HG03520 (cell line): ENCODE results near the gene GAP43.
A peak's percentile ranks its signal among the peaks of the same experiment; 100 is the strongest.
"Not testable (repeated sequence)": the region's sequence is repeated elsewhere in the genome, so short reads cannot be mapped to it uniquely, and the experiment has no call there.

Source experiments
- ATAC-seq: cut with Tn5 transposase; IDR thresholded peaks from one replicate; pipeline ENCODE4 v1.9.1; 2021; ENCODE audit warnings: mild to moderate bottlenecking, moderate library complexity; ENCODE audit not compliant: unreplicated experiment

GAP43 gene

DNA sequence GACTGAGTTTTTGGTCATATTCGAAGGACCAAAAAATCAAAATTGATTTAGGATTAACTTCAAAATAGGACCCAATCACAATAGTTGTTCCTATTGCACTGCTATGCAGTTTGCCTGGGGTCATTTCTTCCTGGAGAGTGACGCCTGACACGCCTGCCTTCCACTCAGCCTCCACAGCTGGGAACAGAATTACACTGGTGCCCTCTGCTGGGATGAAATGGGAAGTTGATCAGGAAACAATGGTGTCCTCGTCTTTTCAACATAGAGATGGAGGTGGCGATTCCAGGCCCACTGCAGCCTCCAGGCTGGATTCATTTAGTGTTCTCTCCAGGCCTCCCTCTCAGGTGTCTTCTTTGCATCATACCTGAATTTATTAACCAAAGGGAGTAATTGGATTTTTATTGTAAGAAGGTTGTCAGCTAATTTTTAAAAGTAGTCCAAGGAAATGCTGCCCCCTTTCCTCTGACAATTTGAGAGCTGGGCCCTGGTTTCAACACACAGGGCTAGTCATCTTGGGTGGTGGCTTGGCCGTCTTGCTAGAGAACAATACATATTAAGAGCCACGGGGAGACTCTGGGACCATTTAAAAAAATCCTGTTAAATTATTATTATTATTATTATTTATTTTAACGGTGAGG lies 69.7 kb downstream of the GAP43 start:
- ATAC-seq = peak; percentile 97

- ATAC-seq = no peak
Observed at GRCh38 chr3:115693868-115694267, 70.6 kb downstream of the GAP43 start.

DNA sequence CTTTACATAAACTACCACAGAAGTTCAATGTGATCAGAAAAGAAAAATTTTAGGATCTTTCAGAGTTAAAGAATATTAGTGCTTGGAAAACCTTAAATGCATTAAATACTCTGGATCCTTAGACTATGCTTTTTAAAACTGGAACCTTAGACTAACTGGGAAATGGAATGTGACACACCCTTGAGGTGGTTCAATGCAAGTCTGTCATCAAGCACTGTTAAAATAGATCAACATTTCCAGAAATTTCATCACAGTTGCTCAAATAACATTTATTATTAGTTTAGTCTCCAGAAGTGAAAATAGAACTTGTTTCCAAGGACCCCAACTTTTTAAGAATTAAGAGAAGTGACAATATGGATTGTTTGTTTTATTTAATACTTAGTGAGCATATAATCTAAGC lies 71.8 kb downstream of the GAP43 start:
- ATAC-seq = no peak

DNA sequence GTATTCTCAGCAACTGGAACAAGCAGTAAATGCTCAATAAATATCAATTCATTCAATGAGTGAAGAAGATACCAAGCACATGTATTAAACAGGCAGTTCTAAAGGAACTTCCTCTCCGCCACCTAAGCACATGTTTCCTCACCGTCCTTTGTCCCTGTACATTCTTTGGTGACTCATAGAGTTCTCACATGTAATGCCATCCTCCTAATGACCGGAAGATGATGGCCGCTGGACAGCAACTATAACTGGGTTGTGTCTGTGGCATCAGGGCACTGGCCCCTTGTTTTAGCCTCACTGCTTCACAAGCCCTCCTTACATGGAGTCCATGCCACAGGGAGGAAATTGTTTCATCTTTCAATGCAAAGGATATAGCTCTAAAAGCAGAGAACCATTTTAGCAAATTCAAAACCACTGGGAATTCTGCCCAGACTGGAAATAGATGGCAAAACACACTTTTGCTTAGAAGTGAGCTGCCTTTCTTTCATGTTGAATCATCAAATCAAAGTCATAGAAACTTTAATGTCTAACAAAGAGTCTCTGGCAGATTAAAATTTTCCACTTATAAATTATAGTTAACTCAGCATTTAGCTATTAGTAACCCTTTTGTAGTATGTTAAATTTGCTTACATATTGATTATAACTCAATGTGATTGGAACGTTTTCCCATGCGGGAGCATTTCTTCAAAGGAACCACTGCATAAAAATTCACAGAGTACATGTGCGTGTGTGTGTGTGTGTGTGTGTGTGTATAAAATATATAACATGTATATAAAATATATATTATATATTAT lies 74.1 kb downstream of the GAP43 start:
- no peak for ATAC-seq

- no peak for ATAC-seq
Observed at GRCh38 chr3:115698851-115699591, 75.7 kb downstream of the GAP43 start.

- no peak for ATAC-seq
Observed at GRCh38 chr3:115699706-115700105, 76.4 kb downstream of the GAP43 start.

DNA sequence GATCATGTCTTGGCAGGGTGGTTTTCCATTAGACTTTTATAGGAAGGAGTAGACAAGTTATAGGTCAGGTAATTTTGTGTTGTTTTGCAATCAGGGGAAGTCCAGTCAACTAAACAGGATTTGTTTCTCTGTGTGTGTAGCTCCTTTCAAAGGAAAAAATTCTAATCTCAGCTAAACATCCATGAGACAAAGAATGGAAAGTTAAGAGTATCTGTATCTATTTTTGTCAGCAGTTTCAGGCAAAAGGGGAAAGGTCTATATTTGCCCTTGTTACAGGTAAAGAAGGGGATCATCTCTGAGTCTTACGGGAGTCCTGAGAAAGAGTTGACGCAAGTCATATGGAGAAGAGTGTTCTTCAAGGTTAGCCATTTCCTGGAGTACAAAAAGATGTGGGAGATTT lies 79.3 kb downstream of the GAP43 start:
- no peak for ATAC-seq

DNA sequence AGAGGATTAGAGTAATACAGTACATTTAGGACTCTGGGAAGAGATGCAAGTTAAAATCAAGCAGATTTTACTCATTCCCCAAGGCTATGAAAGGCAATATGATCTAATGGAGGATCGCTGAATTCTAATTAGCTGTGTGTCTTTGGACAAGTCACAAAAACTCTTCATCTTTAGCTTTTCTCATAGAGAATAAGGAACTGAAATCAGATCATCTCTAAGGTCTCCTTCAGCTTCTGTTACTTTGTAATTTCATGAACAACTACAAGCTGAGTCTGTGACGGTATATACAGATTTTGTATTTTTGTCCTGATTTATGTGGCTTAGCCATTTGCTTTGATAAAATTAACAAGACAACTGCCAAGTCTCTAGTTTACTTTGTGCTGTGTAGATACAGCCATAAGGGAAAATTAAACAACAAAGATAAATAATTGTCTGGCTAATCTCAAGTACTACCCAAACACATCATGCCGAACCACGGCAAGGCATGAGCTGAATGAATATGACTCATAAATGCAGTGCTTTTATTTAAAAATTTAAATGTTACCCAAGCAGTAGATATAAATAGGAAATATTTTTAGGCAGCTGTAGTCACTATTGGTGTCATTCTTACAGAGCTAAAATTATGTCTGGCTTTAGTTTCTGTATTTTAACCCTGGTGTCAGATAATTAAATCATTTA lies 81.5 kb downstream of the GAP43 start:
- ATAC-seq = no peak

DNA sequence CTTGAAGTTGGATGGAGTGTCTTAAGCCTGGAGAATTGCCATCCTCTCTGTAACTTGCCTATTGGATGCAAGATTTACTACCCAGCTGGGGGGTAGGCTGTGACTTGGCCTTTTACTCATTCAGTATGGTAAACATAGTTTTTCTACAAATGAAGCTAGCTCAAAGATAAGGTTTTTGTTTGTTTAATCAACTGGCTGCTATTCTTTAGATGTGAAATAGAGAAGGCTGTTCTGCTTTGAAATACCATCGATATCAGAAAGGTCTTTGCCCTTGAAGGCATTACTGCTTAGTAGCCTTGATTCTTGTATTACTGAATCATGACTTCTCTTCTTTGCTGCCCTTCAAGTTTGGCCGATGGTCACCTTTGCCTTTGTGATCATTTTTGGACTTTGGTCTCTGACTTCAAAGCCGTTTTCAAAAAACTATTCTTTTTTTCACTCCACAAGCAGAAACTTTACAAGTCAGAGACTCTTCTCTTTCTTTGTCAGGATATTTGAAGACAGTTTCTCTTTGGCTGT lies 83.1 kb downstream of the GAP43 start:
- no peak for ATAC-seq

DNA sequence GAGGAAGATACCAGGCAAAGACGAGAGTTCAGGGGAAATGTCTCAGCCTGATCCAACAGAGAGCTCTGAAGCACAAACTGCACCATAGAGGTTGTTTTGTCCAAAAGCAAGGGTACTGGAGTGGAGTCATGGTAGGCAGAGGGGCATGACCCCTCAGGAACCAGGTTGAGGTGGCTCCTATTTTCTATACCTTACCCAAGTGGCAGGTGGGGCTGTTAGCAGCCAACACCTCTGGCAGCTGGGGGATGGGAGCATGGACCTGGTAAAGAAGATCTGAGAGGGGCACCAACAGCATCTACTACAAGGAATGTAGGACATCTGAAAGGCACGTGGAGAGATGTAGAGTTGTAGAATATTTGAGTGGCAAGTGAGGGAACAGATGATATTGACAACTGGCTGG lies 85.2 kb downstream of the GAP43 start:
- ATAC-seq = no peak

DNA sequence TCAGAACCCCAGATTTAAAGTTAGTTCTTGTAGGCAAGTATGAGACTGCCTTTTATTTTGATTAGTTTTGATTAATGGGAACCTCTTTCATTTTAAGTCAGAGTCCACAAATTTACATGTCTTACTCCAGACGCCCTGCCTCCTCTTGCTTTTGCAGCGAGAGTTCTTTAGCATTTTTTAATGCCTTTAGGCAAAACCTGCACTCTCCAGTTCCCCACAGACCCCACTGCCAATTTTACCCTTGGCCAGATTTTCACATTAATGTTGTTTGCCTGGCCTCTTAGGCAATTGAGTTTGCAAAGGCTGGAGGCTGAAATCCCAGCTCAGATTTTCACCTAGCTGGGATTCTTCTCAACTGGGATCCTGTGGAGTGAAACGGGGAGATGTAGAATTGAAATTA lies 85.8 kb downstream of the GAP43 start:
- no peak for ATAC-seq

DNA sequence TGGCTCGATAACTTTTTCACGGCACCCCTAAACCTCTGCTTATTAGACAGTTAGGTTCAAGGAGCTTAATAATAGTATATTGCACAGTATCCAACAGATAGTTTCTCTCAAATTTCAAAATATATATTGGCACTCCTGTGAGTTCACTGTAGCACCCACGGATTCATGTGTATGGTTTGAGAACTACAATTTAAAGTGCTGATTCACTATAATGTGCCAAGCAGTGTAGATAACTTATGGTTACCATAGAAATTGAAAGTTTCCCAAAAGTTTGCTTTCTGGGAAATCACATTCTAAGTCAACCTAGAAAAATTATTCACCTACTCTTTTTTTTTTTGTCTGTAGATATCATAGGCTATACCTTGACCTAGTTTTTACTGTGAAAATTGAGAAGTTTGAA lies 86.6 kb downstream of the GAP43 start:
- no peak for ATAC-seq

DNA sequence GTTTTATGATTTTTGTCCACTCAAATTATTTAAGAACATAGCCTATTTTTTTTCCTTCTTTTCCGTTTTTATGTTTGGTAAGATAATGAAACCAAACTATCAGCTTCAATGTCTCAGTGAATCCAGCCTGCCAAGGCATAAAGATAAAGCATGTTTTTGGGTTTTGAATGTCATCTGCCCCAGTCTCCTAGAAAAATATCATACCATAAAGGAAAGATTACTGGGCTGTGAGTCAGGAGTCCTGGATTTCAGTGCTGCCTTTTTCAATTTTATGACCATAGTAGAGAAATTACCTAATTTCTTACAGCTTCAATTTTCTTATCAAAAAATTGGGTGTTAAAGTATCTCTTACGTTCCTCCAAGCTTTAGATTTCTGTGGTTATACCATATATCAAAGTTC lies 87.5 kb downstream of the GAP43 start:
- no peak for ATAC-seq

DNA sequence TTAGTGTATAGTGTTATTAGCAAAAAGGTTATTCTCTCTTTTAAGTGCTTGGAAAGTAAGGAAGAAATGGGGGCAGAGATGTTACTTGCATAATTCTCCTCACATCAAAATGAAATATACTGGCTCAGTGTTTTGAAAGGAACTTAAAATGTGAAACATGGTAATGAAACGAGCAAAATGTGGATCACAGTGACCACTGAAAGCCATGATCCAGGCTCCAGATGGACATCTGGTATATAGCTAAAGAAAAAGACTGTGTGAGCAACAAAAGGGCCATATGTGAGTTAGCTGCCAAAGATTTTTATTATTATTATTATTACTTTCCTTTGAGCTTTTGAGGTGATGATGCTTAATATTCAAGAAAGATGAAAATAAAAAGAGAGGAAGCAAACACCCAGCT lies 89.6 kb downstream of the GAP43 start:
- ATAC-seq = no peak

DNA sequence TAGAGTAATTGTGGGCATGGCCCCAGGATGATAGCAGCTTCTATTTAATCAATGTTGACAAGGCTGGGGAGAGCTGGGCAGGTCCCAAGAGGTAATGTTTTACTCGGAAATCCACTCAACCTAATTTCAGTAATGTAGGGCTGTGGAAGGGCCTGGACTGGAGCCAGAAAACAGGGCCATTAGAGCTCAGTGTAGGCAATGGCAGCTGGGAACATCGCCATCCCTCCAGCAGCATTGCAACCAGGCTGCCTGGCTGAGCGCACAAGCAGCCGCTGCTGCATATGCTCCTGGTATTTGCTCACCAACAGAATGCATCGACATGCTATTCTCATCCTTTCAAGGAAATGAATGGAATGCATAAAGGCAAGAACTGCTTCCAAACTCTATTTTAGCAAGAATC lies 90.0 kb downstream of the GAP43 start:
- no peak for ATAC-seq

DNA sequence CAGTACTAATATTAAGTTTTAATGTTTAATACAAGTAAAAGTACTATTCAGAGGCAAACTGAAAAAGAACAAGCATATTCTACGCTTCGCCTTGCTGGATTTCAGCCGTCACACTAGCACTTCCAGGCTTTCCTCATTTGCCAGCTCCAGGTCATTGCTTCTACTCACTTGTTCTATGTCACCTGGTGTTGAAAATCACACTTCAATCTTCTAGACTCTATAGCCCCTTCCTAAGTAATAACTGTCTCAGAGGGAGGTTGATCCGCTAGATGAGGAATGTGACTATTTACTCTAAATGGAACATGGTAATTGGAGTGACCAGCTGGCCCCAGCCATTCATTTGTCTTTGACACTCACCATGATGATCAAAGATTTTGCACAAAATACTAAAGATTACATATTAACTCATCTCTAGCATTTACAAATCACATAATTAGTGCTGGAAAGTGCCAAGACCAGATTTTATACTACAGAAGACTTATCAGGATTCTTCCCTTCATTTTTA lies 92.0 kb downstream of the GAP43 start:
- ATAC-seq = no peak

GRCh38 chr3:115720983-115721382 lies 97.7 kb downstream of the GAP43 start:
- no peak for ATAC-seq

- ATAC-seq = no peak
Observed at GRCh38 chr3:115725800-115726199, 102.5 kb downstream of the GAP43 start.

- no peak for ATAC-seq
Observed at GRCh38 chr3:115727135-115727534, 103.8 kb downstream of the GAP43 start.

DNA sequence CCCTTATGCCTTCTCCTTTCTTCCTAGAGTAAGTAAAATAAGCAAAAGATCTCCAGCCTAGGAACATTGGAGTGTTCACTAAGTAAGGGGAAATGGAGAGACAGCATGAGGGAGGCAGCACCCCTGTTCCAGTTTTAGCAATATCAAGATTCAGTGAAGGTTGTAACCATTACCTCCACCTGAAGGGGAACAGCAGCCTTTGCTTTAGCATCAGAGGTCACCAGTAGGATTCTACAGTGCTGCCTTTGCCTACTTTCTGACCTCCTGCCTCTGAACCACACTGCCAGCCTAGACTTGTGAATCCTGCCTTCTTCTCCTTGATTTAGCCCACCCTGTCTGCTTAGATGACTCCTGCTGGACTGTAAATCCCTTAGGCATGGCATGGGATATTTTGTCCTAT lies 104.7 kb downstream of the GAP43 start:
- ATAC-seq = no peak

DNA sequence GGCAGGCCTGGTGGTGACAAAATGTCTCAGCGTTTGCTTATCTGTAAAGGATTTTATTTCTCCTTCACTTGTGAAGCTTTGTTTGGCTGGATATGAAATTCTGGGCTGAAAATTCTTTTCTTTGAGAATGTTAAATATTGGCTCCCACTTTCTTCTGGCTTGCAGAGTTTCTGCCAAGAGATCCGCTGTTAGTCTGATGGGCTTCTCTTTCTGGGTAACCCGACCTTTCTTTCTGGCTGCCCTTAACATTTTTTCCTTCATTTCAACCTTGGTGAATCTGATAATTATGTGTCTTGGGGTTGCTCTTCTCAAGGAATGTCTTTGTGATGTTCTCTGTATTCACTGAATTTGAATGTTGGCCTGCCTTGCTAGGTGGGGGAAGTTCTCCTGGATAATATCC lies 113.0 kb downstream of the GAP43 start:
- not testable (repeated sequence) for ATAC-seq
